COLO668 (cell line): ENCODE data around the gene ZC3H18.
A peak's percentile ranks its signal among the peaks of the same experiment; 100 is the strongest.

ENCODE experiments used
- DNase-seq: peaks from one replicate; lab custom pipeline; 2025; ENCODE audit not compliant: unreplicated experiment; lab: John Stamatoyannopoulos, UW

Gene ZC3H18

DNA sequence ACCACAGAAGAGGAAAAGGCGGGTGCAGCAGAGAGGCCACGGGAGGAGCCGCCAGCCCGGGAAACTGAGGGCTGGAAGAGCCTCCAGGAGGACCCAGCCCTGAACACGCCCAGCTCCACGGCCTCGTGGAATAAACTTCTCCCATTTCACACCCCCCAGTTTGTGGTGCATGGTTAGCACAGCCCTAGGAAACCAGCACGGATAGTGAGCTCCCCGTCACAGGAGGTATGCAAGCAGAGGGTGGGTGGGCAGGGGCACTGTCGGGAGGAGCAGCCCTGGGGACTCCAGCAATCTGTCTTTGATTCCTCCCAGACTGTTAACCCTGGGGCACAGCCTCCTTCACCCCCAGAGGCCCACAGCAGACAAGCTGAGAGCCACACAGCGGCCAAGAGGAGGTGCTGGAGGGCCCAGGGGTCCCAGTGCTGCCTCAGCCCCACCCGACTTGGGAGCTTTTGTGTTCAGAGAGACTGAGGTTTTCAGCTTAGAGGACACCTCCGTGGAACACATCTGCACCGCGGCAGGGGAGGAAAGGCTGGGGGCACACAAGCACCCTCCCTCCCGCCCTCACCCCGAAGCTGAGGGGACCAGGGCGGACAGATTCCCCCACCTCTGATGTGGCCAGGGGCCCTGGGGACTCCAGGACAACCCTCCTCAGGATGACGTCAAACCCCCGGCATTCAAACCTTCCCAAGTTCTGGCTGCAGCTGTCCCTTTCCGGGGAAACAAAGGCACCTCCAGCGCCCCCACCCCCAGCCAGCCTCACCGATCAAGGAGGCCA lies 66.5 kb downstream of the ZC3H18 start:
- no peak for DNase-seq

DNA sequence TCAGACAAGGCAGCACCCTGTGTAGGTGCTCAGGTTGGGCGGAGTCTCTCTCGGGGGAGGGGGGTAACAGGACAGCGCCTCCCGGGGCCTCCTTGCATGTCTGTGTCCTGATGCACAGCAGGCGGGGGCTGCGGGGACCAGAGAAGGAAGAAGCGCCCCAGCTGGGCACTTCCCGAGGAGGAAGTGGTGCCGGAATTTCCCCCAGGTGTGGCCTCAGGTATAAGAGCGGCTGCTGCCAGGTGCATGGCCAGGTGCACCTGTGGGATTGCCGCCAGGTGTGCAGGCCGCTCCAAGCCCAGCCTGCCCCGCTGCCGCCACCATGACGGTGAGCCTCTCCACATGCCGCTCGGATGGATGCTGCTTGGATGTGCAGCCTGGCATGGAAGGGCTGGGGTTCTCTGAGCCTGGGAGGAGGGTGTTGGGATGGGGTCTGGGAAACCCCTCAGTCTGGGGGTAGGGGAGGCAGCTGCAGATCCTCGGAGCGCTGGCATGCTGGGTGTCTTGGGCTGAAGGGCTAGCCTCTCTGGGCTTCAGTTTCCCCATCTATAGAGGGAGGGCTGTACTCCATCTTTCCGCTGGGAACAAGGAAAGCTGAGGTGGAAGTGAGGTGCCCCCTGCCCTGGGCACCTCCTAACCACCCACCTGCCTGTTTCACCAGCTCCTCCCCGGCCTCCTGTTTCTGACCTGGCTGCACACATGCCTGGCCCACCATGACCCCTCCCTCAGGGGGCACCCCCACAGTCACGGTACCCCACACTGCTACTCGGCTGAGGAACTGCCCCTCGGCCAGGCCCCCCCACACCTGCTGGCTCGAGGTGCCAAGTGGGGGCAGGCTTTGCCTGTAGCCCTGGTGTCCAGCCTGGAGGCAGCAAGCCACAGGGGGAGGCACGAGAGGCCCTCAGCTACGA lies 68.4 kb downstream of the ZC3H18 start, which contains the start of gene IL17C:
TSS of gene IL17C (plus strand) at position 250 of the 908 bp plus-strand sequence. CDS start at position 320, 70 bp downstream.
- peak; percentile 96 for DNase-seq

DNA sequence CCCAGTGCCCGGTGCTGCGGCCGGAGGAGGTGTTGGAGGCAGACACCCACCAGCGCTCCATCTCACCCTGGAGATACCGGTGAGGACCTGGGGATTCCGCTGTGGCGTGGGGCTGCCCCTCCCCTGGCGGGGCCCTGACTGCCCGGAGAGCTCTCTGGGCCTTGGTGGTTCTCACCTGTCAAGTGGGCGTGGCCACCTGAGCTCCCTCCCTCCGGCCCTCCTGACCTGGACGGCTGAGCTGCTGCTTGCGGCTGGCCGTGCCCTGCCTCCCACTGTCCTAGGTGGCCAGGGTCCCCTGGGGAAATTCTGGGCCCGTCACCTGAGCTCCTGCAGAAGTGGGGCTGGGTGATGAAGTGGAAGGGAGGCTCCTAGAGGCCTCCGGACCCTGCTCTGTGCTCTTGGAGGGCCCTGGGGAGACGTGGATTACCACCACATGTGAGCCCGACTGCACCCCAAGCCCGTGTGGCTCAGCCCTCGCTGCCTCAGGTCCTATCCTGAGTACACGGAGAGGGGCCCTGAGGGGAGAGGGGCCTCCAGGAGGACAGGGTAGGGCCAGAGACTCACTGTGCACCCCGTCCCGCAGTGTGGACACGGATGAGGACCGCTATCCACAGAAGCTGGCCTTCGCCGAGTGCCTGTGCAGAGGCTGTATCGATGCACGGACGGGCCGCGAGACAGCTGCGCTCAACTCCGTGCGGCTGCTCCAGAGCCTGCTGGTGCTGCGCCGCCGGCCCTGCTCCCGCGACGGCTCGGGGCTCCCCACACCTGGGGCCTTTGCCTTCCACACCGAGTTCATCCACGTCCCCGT lies 69.2 kb downstream of the ZC3H18 start:
- peak; percentile 91 for DNase-seq

DNA sequence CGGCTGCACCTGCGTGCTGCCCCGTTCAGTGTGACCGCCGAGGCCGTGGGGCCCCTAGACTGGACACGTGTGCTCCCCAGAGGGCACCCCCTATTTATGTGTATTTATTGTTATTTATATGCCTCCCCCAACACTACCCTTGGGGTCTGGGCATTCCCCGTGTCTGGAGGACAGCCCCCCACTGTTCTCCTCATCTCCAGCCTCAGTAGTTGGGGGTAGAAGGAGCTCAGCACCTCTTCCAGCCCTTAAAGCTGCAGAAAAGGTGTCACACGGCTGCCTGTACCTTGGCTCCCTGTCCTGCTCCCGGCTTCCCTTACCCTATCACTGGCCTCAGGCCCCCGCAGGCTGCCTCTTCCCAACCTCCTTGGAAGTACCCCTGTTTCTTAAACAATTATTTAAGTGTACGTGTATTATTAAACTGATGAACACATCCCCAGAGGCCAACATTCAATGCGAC lies 69.9 kb downstream of the ZC3H18 start:
- DNase-seq: no peak

DNA sequence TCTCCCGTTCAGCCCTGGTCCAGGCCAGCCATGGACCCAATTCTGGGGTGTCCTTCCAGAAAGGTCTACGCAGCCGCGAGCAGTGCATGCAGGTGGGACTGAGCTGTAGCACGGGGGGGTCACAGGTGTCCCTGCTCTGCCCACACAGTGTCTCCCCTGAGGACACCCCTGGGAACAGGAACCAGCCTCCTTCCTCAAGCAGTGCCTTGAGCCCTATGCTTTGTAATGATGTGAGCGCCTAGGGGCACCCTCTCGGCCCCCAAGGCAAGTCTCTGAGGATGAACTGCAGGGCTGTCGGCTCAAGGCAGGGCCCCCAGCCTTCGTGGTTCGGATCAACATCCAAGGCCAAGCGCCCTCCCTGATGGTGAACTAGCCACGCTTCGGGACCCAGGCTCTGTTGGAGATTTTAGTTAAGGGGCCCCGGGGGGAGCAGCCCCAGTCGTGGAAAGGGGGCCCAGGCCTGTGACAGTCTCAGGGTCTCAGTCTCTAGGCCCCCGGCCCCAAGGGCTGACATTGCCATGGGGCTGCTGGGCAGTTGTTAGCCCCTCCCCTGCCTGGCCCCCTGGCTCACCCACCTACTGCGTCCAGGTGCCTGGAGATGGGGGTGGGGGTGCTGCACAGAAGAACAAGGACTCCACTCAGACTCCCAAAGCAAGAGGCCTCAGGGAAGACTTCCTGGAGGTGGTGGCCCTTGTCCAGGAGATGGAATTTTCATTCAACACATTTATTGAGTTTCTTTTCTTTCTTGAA lies 70.5 kb downstream of the ZC3H18 start:
- DNase-seq: no peak

DNA sequence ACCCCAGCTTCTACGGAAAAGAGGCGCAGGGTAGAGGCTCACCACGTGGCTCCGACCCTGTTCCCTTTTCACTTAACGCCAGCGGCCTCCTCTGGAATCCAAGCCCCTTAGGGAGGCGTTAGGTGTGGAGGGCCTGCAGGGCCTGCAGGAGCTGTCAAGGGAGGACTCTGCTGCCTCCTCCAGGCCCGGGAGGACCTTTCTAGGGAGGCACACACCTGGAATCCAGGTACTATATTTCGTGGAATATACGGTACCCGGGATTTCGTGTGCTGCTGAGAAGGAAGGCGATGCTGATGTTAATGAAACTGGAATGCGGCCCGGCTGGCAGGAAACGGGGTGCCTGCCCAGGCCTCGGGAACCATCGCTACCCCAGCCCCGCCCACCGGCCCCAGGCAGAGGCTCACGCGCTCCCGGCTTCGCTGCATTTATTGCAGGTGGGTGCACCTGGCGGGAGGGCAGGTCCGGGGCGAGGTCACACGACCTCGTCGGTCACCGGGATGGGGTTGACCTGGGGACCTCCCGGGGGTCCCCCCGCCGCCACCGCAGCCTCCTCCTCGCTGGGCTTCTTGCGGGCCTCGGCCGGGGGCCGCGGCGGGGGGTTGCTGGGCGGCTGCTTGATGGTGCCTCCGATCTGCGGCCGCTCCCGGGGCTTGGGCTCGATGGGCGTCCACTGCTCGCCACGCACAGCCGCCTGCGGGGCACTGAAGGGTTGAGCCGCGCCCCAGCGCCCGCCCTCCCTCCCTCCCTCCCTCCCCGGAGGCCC lies 72.9 kb downstream of the ZC3H18 start:
- no peak for DNase-seq

DNA sequence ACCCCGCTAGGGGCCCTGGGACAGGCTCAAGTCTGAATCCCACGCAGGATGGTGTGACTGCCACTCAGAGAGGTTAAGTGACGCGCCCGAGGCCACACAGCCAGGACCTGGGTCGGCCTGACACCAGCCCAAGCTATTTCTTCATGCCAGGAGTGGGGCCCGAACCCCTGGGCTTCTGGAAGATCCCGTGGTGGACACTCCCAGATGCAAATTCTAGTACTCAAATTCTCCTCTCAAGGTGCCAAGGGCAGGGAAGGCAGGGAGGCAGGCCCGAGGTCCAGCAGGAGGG lies 73.4 kb downstream of the ZC3H18 start:
- no peak for DNase-seq

DNA sequence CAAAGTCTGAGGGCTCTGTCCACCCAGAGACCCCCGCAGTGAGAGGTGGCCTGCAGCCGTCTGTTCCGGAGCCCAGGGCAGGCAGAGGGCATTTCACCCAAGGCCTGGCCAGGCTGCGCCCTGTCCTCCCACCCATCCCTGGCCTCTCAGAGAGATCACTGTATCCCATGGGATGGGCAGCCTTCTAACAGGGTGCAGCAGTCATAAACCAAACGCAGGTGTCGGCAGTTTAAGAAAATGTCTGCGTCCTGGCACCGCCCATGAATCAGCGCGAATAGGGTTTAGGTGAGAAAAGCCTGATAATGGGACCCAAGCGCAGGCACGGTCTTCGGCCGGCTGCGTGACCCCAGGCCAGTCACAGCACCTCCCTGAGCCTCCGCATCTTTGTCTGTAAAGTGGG lies 75.3 kb downstream of the ZC3H18 start:
- no peak for DNase-seq

DNA sequence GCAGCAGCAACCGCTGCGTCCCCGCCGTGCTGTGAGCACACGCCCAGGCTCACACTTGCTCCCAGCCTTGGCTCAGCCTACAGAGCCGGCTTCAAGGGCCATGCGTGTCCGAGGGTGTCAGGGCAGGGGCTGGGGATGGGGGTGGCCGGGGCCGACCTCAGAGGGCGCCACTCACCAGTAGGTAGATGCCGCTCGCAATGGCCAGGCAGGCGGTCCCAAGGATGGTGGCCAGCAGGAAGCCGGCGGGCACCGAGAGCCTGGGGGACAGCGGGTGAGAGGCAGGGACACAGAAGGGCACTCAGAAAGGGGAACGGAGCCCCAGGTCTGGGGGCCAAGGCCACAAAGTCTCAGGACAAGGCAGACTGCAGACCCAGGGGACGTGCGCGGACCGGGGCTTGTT lies 75.7 kb downstream of the ZC3H18 start:
- DNase-seq: no peak

DNA sequence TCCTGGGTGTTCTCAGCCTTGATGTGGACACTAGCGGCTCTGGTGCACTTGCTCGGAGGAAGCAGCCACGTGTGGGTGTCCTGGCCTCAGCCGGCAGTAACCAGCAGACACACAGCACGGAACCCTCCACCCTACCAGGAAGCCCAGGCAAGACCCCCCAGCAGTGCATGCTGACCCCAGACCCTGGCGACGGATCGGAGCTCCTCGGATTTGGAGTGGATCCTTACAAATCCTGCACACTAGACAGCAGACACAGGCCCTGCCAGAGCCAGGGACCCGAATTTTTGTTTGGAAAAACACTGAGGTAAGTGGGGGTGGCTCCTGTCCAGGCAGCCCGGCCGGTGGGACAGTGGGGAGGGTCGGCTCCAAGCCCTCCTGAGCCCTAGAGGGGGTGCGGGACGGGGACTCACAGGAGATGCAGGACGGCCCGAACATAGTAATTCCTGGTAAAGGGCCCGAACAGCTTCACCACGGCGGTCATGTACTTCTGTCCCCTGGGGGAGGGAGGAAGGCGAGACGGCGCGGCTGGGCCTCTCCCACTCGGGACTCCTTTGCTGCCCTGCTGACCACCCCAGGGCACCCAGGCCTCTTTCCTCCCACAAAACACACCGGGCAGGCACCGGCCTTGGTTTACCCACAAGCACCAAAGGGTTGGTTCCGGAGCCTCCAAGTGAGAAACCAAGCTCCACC lies 76.3 kb downstream of the ZC3H18 start:
- DNase-seq: no peak

DNA sequence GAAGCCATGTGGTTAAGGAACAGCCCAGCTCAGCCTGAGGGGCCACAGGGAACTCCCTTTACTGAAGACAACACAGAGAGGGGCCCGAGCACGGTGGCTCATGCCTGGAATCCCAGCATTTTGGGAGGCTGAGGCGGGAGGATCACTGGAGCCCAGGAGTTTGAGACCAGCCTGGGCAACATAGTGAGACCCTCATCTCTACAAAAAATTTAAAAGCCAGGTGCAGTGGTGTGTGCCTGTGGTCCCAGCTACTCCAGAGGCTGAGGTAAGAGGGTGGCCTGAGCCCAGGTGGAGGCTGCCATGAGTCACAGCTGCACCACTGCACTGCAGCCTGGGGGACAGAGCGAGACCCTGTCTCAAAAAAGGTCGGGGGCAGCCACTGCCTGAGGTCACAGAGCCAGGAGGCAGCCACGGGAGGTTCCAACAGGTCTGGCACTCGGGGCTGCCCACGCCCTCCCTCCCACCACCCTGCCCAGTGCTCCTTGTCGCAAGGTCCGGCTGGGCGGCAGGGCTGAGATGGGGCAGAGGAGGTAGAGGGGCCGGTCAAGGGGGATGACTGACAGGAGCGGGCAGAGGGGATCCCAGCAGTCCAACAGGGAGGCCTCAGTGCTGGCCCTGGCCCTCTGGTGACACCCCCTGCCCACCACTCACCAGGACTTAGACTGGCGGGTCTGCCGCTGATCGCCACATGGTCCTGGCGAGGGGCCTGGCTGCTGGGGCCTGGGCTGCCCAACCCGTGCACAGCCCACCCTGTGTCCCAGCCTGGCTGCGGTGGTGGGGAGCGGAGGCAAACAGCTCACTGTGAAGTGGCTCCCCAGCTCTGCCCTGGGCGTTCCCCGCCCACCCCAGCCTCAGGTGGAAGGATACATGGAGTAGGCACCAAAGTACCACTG lies 77.2 kb downstream of the ZC3H18 start:
- no peak for DNase-seq

DNA sequence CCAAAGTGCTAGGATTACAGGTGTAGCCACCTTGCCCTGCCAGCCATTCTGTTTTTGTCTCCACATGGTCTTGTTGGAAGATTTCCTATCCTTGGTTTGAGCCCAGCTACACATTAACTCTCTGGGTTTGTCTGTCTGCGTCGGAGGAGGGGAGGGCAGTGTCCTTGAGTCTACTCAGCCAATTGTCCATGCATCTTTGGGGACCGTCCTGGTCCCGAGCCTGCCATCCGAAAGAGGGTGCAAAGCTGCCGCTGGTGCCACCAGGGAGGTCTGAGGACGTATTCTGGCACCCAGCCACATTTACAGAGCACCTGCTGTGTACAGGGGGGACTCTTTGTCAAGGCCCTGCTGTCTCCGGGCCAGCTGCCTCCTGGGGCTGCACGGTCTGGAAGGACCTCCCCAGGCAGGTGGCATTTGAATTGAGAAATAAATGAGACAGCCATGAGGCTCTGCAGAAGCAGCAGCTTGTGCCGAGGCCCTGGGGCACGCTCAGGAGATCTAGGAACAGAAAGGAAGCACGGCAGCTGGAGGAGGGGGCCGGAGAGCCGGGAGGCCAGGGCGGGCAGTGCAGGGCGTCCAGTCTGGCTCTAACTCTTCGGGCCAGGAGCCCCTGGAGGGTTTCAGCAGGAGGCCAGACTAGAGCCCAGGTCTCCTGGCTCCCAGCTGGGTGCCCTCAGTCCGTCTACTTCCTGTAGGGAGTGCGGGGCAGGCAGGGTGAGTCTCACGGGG lies 79.2 kb downstream of the ZC3H18 start:
- DNase-seq: peak; percentile 94

DNA sequence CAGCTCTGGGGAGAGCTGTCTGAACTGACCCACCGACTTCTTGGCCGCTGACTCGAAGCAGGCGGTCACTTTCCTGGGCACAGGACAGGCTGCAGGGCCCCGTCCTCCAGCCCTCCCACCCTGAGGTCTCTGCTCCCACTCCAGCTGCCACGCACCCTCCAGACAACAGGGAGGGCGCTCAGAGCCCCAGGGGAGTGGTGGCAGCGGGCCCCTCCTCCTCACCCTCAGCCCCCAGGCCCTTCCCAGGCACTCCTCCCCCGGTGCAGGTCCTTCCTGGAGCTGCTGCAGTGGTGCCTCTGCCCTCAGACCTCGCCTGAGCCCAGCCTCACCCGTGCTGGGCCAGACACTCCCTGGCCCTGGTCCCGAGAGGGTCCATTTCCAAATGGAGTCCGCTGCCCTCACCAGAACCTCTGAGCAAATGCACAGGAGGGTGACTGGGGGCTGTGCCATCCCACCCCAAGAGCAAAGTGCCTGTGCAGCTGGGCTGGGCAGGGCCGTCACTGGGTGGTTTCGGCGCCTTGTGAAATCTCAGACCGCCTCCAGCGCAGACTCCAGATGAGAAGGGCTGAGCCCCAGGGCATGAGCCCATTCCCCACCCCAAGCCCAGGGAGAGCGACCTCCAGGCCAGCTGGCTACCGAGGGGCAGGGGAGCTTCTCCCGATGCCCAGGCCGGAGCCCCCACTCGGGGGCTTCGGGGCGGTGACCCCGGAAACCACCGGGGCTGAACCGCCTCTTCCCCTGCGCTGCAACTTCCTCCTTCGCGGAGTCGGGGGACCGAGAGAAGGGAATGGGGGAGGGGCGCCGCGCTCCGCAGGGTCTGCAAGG lies 79.9 kb downstream of the ZC3H18 start:
- DNase-seq: peak; percentile 71

DNA sequence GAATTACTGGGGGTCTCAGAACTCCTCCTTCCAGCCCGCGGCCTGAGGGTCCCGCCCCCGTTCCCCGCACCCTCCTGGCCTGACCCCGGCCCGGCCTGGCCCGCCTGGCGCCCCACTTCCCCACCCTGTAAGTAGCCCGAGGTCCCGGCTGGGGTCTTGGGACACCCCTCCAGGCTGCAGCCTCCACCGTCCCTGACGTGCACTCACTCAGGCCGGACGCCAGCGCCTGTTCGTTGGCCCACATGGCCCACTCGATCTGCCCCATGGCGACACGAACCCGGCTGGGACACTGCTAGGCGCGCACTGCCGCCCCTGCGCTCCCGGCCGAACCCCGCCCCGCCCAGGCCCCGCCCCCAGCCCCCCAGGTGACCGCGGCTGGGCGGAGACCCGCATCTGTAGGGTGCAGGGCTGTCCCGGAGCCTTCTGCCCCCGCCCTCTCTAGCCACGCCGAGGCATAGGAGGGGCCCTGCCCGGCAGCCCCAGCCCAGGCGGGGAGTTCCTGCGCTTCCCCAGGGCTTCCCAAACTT lies 80.6 kb downstream of the ZC3H18 start, which contains the start of gene CYBA:
TSS of gene CYBA (minus strand) at position 305 of the 527 bp plus-strand sequence. CDS start at position 265, 40 bp downstream.
- peak; percentile 86 for DNase-seq

DNA sequence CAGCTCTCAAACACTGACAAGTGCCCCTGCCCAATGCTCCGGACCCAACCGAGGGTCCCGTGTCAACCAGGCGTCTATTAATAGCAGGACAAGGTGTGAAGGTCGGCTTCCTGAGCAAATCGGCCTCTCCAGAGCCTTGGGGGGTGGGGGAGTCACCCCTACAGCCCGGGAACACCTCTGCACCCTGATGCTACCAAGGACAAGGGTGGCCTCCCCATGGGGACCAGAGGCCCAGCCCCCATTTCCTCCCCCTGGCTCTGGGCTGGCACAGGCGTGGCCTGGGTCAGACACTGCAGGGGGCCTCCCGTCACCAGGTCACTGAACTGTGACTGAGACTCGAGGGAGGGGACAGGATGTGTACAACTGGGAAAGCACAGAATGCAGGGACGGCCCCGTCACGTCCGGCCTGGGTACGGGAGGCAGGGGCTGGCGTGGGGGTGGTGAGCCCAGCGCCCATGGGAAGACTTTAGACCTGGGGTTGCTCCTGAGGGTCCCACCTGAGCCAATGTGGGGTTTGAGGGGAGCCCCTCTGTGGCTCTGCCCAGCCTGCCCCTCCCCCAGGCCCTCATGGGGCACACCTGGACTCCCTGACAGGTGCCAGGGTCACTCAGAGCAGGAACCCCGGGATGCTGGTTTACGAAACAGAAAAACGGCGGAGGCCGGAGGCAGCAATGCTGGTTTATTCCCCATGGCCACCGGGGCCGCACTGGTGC lies 81.2 kb downstream of the ZC3H18 start:
- peak; percentile 92 for DNase-seq
